NCI-H82 (cell line): Measurements from ENCODE around the gene USP40.
"Not testable (repeated sequence)": the region's sequence is repeated elsewhere in the genome, so short reads cannot be mapped to it uniquely, and the experiment has no call there.

Source experiments
- DNase-seq: peaks from one replicate; lab custom pipeline; 2025; lab: John Stamatoyannopoulos, UW

USP40 gene, protein sequence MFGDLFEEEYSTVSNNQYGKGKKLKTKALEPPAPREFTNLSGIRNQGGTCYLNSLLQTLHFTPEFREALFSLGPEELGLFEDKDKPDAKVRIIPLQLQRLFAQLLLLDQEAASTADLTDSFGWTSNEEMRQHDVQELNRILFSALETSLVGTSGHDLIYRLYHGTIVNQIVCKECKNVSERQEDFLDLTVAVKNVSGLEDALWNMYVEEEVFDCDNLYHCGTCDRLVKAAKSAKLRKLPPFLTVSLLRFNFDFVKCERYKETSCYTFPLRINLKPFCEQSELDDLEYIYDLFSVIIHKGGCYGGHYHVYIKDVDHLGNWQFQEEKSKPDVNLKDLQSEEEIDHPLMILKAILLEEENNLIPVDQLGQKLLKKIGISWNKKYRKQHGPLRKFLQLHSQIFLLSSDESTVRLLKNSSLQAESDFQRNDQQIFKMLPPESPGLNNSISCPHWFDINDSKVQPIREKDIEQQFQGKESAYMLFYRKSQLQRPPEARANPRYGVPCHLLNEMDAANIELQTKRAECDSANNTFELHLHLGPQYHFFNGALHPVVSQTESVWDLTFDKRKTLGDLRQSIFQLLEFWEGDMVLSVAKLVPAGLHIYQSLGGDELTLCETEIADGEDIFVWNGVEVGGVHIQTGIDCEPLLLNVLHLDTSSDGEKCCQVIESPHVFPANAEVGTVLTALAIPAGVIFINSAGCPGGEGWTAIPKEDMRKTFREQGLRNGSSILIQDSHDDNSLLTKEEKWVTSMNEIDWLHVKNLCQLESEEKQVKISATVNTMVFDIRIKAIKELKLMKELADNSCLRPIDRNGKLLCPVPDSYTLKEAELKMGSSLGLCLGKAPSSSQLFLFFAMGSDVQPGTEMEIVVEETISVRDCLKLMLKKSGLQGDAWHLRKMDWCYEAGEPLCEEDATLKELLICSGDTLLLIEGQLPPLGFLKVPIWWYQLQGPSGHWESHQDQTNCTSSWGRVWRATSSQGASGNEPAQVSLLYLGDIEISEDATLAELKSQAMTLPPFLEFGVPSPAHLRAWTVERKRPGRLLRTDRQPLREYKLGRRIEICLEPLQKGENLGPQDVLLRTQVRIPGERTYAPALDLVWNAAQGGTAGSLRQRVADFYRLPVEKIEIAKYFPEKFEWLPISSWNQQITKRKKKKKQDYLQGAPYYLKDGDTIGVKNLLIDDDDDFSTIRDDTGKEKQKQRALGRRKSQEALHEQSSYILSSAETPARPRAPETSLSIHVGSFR

DNA sequence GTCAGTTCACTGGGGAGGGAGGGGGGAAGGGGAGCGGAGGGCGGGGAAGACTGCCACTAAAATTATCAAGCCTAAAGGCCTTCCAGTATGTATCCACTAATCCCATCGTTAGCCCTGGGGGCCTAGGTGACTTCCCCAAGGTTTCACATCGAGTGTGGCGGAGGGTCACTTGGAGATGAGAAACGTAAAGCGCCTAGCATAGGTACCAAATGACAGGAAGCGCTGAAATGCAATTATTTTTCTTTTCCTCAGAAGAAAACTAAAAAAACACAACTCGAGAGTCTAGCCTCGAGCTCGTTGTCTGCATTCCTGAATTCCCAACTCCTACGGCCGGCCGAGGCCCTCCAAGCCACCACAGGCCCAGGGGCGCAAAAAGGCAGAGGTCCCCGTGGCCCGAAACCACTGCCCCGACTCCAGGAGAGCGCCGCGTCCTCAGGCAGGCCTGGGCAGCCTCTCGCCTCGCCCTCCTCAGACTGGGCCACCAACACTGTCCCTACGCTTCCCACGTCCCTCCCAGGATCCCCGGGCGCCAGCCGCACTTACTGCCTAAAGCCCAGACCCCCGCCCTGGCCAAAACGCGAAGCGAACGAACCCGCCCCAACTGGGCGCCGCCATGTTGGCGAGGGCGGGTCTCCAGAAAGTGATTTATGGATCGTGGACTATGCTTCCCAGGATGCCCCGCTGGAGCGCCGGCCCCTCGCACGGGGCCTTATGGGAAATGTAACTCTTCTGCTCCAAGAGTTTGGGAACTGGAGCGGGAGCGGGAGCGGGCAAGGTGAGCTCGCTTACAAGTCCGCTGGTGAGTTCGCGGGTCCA lies at the start of gene USP40:
USP40 (minus strand) TSS at position 642 of the 816 bp plus-strand sequence. CDS start 1,228 bp downstream, outside the sequence.
- peak; percentile 98 for DNase-seq

GRCh38 chr2:233611284-233611683 lies 44.7 kb upstream of the USP40 start:
- no peak for DNase-seq

- DNase-seq = no peak
Measured at GRCh38 chr2:233605680-233606079, 39.1 kb upstream of the USP40 start.

DNA sequence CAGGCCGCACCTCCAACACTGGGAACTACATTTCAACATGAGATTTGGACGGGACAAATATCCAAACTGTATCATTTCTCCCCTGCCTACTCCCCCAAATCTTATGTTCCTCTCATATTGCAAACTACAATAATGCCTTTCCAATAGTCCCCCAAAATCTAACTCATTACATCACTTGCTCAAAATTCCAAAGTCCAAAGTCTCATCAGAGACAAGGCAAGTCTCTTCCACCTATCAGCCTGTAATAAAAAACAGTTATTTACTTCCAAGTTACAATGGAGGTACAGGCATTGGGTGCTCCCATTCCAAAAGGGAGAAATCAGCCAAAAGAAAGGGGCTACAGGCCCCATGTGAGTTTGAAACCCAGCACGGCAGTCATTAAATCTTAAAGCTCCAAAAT lies 38.2 kb upstream of the USP40 start:
- DNase-seq = no peak

DNA sequence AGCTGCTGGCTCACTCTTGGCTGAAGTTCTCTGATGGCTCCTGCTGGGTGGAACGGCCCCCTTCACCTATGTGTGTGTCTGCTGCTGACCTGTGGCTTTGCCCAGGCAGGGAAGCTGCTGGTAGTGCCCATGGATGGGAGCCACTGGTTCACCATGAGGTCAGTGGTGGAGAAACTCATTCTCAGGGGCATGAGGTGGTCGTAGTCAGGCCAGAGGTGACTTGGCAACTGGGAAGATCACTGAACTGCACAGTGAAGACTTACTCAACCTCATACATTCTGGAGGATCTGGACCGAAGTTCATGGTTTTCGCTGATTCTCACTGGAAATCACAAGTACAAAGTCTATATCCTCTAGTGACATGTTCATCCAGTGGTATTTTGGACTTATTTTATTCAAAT lies 36.9 kb upstream of the USP40 start:
- no peak for DNase-seq

GRCh38 chr2:233602076-233602475 lies 35.5 kb upstream of the USP40 start:
- DNase-seq = no peak

- no peak for DNase-seq
Measured at GRCh38 chr2:233600386-233600785, 33.8 kb upstream of the USP40 start.

- DNase-seq = no peak
Measured at GRCh38 chr2:233598952-233599351, 32.4 kb upstream of the USP40 start.

GRCh38 chr2:233597522-233597921 lies 30.9 kb upstream of the USP40 start:
- DNase-seq = no peak

- no peak for DNase-seq
Measured at GRCh38 chr2:233593201-233593600, 26.6 kb upstream of the USP40 start.

- DNase-seq = not testable (repeated sequence)
Measured at GRCh38 chr2:233592706-233593105, 26.1 kb upstream of the USP40 start.

- DNase-seq = no peak
Measured at GRCh38 chr2:233588400-233588799, 21.8 kb upstream of the USP40 start.

DNA sequence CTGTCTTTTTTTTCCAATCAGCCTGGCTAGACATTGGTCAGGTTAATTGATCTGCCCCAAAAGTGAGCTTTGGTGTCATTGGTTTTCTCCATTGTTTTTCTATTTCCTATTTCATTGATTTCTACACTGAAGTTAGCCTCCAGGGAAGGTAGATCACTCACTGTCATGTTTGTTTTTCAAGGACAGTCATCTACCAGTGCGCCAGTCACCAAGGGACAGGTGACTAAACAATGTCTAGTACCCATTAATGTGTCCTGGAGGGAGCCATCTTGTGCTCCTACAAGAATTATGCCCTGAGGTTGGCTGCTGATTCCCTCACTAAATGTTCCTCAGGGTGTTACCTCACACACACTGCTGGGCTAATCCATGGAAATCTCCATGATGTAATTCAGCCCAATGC lies 17.6 kb upstream of the USP40 start:
- no peak for DNase-seq

DNA sequence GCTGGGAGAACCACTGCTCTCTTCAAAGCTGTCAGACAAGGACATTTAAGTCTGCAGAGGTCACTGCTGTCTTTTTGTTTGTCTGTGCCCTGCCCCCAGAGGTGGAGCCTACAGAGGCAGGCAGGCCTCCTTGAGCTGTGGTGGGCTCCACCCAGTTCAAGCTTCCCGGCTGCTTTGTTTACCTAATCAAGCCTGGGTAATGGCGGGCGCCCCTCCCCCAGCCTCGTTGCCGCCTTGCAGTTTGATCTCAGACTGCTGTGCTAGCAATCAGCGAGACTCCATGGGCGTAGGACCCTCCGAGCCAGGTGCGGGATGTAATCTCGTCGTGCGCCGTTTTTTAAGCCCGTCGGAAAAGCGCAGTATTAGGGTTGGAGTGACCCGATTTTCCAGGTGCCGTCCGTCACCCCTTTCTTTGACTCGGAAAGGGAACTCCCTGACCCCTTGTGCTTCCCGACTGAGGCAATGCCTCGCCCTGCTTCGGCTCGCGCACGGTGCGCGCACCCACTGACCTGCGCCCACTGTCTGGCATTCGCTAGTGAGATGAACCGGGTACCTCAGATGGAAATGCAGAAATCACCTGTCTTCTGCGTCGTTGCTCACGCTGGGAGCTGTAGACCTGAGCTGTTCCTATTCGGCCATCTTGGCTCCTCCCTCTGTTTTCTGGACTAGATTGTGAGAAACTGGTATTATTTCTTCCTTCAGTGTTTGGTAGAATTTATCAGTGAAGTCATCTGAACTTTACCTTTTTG lies 16.8 kb upstream of the USP40 start:
- not testable (repeated sequence) for DNase-seq

- DNase-seq = not testable (repeated sequence)
Measured at GRCh38 chr2:233577341-233577740, 10.8 kb upstream of the USP40 start.

- peak; percentile 11 for DNase-seq
Measured at GRCh38 chr2:233572468-233572867, 5.9 kb upstream of the USP40 start.

DNA sequence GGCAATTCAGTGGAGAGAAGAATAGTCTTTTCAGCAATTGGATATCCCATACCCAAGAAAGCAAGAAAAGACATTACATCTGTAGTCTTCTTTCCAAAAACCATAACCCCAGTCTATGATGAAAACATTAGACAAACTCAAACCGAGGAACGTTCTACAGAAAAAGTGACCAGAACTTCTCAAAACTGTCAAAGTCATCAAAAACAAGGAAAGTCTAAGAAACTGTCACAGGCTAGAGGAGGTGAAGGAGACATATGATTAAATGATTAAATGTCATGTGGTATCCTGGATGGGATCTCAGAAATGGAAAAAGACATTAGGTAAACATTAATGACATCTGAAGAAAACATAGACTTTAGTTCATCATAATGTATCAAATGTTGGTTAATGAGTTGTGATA lies 4.9 kb upstream of the USP40 start:
- no peak for DNase-seq

DNA sequence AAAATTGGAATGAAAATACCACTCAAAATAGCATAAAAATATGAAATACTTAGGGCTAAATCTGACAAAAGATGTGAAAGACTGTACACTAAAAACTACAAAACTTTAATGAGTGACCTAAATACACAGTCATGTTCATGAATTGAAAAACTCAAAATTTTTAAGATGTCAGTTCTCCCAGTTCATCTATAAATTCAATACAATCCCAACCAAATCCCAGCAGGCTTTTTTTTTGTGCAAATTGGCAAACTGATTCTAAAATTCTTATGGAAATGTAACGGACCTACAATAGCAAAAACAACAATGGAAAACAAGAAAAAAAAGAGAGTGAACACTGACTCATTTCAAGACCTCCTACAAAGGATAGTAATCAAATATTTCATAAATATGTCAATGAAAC lies 4.4 kb upstream of the USP40 start:
- DNase-seq = no peak

GRCh38 chr2:233565685-233566140 lies 869 bp downstream of the USP40 start:
- DNase-seq = peak; percentile 41

GRCh38 chr2:233563663-233564430 lies 2.7 kb downstream of the USP40 start:
- DNase-seq = no peak
